Measurements from ENCODE around the gene EPB41.
"Not testable (repeated sequence)": the region's sequence is repeated elsewhere in the genome, so short reads cannot be mapped to it uniquely, and the experiment has no call there.

Gene EPB41

GRCh38 chr1:28981210-28981609 lies 66.8 kb downstream of the EPB41 start:
- no peak for DNase-seq (ENCODE audit: low read depth)

- DNase-seq (ENCODE audit: low read depth) = no peak
Measured at GRCh38 chr1:28982198-28982597, 67.8 kb downstream of the EPB41 start.

GRCh38 chr1:28983091-28983490 lies 68.7 kb downstream of the EPB41 start:
- no peak for DNase-seq (ENCODE audit: low read depth)

GRCh38 chr1:28983509-28984310 lies 69.3 kb downstream of the EPB41 start:
- DNase-seq (ENCODE audit: low read depth) = no peak

GRCh38 chr1:28984311-28984684 lies 69.9 kb downstream of the EPB41 start:
- DNase-seq (ENCODE audit: low read depth) = no peak

GRCh38 chr1:28985427-28985826 lies 71.1 kb downstream of the EPB41 start:
- DNase-seq (ENCODE audit: low read depth) = no peak

GRCh38 chr1:28986306-28986910 lies 72.0 kb downstream of the EPB41 start:
- no peak for DNase-seq (ENCODE audit: low read depth)

- no peak for DNase-seq (ENCODE audit: low read depth)
Measured at GRCh38 chr1:29002792-29003191, 88.4 kb downstream of the EPB41 start.

- no peak for DNase-seq (ENCODE audit: low read depth)
Measured at GRCh38 chr1:29004288-29004687, 89.9 kb downstream of the EPB41 start.

GRCh38 chr1:29004798-29005197 lies 90.4 kb downstream of the EPB41 start:
- no peak for DNase-seq (ENCODE audit: low read depth)

- DNase-seq (ENCODE audit: low read depth) = no peak
Measured at GRCh38 chr1:29011775-29012174, 97.4 kb downstream of the EPB41 start.

- no peak for DNase-seq (ENCODE audit: low read depth)
Measured at GRCh38 chr1:29017235-29017634, 102.9 kb downstream of the EPB41 start.

- no peak for DNase-seq (ENCODE audit: low read depth)
Measured at GRCh38 chr1:29017975-29018712, 103.8 kb downstream of the EPB41 start.

GRCh38 chr1:29022620-29023019 lies 108.3 kb downstream of the EPB41 start:
- DNase-seq (ENCODE audit: low read depth) = no peak

GRCh38 chr1:29029667-29030066 lies 115.3 kb downstream of the EPB41 start:
- no peak for DNase-seq (ENCODE audit: low read depth)

GRCh38 chr1:29032841-29033240 lies 118.5 kb downstream of the EPB41 start:
- no peak for DNase-seq (ENCODE audit: low read depth)

- no peak for DNase-seq (ENCODE audit: low read depth)
Measured at GRCh38 chr1:29033829-29034466, 119.6 kb downstream of the EPB41 start.

- no peak for DNase-seq (ENCODE audit: low read depth)
Measured at GRCh38 chr1:29043274-29043965, 129.1 kb downstream of the EPB41 start.

GRCh38 chr1:29044010-29044409 lies 129.6 kb downstream of the EPB41 start:
- DNase-seq (ENCODE audit: low read depth) = no peak

- not testable (repeated sequence) for DNase-seq (ENCODE audit: low read depth)
Measured at GRCh38 chr1:29045663-29046062, 131.3 kb downstream of the EPB41 start.

GRCh38 chr1:29047142-29047541 lies 132.8 kb downstream of the EPB41 start:
- no peak for DNase-seq (ENCODE audit: low read depth)

GRCh38 chr1:29050166-29050565 lies 135.8 kb downstream of the EPB41 start:
- DNase-seq (ENCODE audit: low read depth) = no peak

Data from stimulated activated CD8-positive, alpha-beta memory T cell treated with anti-CD3 and anti-CD28 coated beads, Interleukin-4, amount 100 ng/mL, for 24 hours (primary cell).